SJSA1 (cell line): Measurements from ENCODE around the gene GJE1. TPM values are rescaled to one million over a fixed set of nuclear protein-coding genes. Genes with fewer than 3 reads are reported as not detected.
A peak's percentile ranks its signal among the peaks of the same experiment; 100 is the strongest.
"Not testable (repeated sequence)": the region's sequence is repeated elsewhere in the genome, so short reads cannot be mapped to it uniquely, and the experiment has no call there.

Experiments used
- DNase-seq, 2 experiments: peaks; one replicate each; pipeline ENCODE4 v3.0.0-alpha.2; 2015 to 2020; ENCODE audit warnings: low spot score in 2 of 2, low read depth in 1 of 2
- H3K27ac ChIP-seq: fragments of 250-450 bp; sonication (Bioruptor Pico); 2 replicates; pipeline ENCODE4 v1.5.1; 2020; ENCODE audit warnings: mild to moderate bottlenecking, moderate library complexity
- H3K27me3 ChIP-seq: fragments of 250-450 bp; sonication (Bioruptor Pico); replicated peaks from 2 replicates; pipeline ENCODE4 v1.5.1; 2020; ENCODE audit warnings: mild to moderate bottlenecking, moderate library complexity
- H3K36me3 ChIP-seq: fragments of 250-450 bp; sonication (Bioruptor Pico); 2 replicates; pipeline ENCODE4 v1.5.1; 2020; ENCODE audit warnings: mild to moderate bottlenecking
- H3K4me1 ChIP-seq: fragments of 250-450 bp; sonication (Bioruptor Pico); replicated peaks from 2 replicates; pipeline ENCODE4 v1.6.1; 2021; ENCODE audit warnings: mild to moderate bottlenecking
- H3K4me3 ChIP-seq: fragments of 250-450 bp; sonication (Bioruptor Pico); 2 replicates; pipeline ENCODE4 v1.5.1; 2020; ENCODE audit warnings: mild to moderate bottlenecking
- H3K9me3 ChIP-seq: fragments of 250-450 bp; sonication (Bioruptor Pico); replicated peaks from 2 replicates; pipeline ENCODE4 v1.5.1; 2020; ENCODE audit warnings: mild to moderate bottlenecking
- total RNA-seq: library from RNA; depleted of rRNA; stranded (reverse); fragments of >200 nt; shearing (Covaris generic); gene quantifications from 2 replicates; pipeline ENCODE4 v1.2.3, GENCODE V29; 2014; rRNA removed

Gene GJE1
- total RNA-seq = not detected in 2 replicates

- 0 out of 2 replicates have a peak, but pooled peaks cover 3% of the 10 kb centered on the region for H3K9me3 ChIP-seq
- H3K36me3 ChIP-seq = no peaks in the 10 kb centered on the region
- H3K4me1 ChIP-seq = no peaks in the 10 kb centered on the region
- no peak for DNase-seq
- H3K27ac ChIP-seq = no peak within 1 kb of the TSS
- H3K4me3 ChIP-seq = no peak within 1 kb of the TSS
- no peaks in the 10 kb centered on the region for H3K27me3 ChIP-seq
Observed at GRCh38 chr6:142132625-142133024, at the start of gene GJE1. Gene GJE1 (plus strand): TSS chr6:142132925. CDS start chr6:142133159, 234 bp downstream.

GRCh38 chr6:142087950-142088857, 44.5 kb upstream of the GJE1 start:
- H3K4me1 ChIP-seq = no peaks in the 10 kb centered on the region
- no peaks in the 10 kb centered on the region for H3K36me3 ChIP-seq
- DNase-seq = no peak
- no peak overlapping the region for H3K4me3 ChIP-seq
- no peaks in the 10 kb centered on the region; the same call in 1 of the 2 replicates for H3K27me3 ChIP-seq
- no peaks in the 10 kb centered on the region for H3K9me3 ChIP-seq
- H3K27ac ChIP-seq = no peak overlapping the region

- Histone ChIP-seq H3K36me3 (no peaks in the 10 kb centered on the region), H3K27ac (no peak overlapping the region), H3K4me1 (no peaks in the 10 kb centered on the region), H3K27me3 (no peaks in the 10 kb centered on the region; the same call in 1 of the 2 replicates), H3K9me3 (no peaks in the 10 kb centered on the region), H3K4me3 (no peak overlapping the region)
- no peak for DNase-seq
Observed at GRCh38 chr6:142088858-142089216, 43.9 kb upstream of the GJE1 start.

- H3K9me3 ChIP-seq, H3K27ac ChIP-seq, DNase-seq, H3K36me3 ChIP-seq, H3K4me1 ChIP-seq, H3K27me3 ChIP-seq, H3K4me3 ChIP-seq: not testable (repeated sequence)
Observed at GRCh38 chr6:142104820-142105219, 27.9 kb upstream of the GJE1 start.

GRCh38 chr6:142110820-142111219, 21.9 kb upstream of the GJE1 start:
- not testable (repeated sequence) for H3K36me3 ChIP-seq, H3K4me1 ChIP-seq, DNase-seq, H3K4me3 ChIP-seq, H3K27me3 ChIP-seq, H3K9me3 ChIP-seq, H3K27ac ChIP-seq

GRCh38 chr6:142112451-142113061, 20.2 kb upstream of the GJE1 start:
- no peaks in the 10 kb centered on the region for H3K4me1 ChIP-seq
- no peaks in the 10 kb centered on the region for H3K9me3 ChIP-seq
- H3K27ac ChIP-seq = no peak overlapping the region
- DNase-seq = peak; percentile 36 to 76
- H3K4me3 ChIP-seq = no peak overlapping the region
- no peaks in the 10 kb centered on the region for H3K27me3 ChIP-seq
- H3K36me3 ChIP-seq = no peaks in the 10 kb centered on the region

- no peak for DNase-seq
- Histone ChIP-seq H3K36me3 (no peaks in the 10 kb centered on the region), H3K4me3 (no peak overlapping the region), H3K4me1 (no peaks in the 10 kb centered on the region), H3K9me3 (no peaks in the 10 kb centered on the region), H3K27me3 (no peaks in the 10 kb centered on the region), H3K27ac (no peak overlapping the region)
Observed at GRCh38 chr6:142117366-142117765, 15.4 kb upstream of the GJE1 start.

GRCh38 chr6:142118328-142118727, 14.4 kb upstream of the GJE1 start:
- no peak for DNase-seq
- Histone ChIP-seq H3K9me3 (no peaks in the 10 kb centered on the region), H3K4me3 (no peak overlapping the region), H3K4me1 (no peaks in the 10 kb centered on the region), H3K27ac (no peak overlapping the region), H3K27me3 (no peaks in the 10 kb centered on the region), H3K36me3 (no peaks in the 10 kb centered on the region)

GRCh38 chr6:142118925-142119324, 13.8 kb upstream of the GJE1 start:
- no peak for DNase-seq
- no peaks in the 10 kb centered on the region for H3K36me3 ChIP-seq
- H3K27ac ChIP-seq = no peak overlapping the region
- H3K27me3 ChIP-seq = no peaks in the 10 kb centered on the region
- H3K9me3 ChIP-seq = no peaks in the 10 kb centered on the region
- H3K4me3 ChIP-seq = no peak overlapping the region
- no peaks in the 10 kb centered on the region for H3K4me1 ChIP-seq

- no peak for DNase-seq
- Histone ChIP-seq H3K4me1 (no peaks in the 10 kb centered on the region), H3K36me3 (no peaks in the 10 kb centered on the region), H3K9me3 (no peaks in the 10 kb centered on the region), H3K27me3 (no peaks in the 10 kb centered on the region), H3K27ac (no peak overlapping the region), H3K4me3 (no peak overlapping the region)
Observed at GRCh38 chr6:142121342-142121741, 11.4 kb upstream of the GJE1 start.

GRCh38 chr6:142130814-142131213, 1.9 kb upstream of the GJE1 start:
- Histone ChIP-seq H3K9me3 (0 out of 2 replicates have a peak, but pooled peaks cover 3% of the 10 kb centered on the region), H3K4me1 (no peaks in the 10 kb centered on the region), H3K27me3 (no peaks in the 10 kb centered on the region)

GRCh38 chr6:142138876-142139275, 6.2 kb downstream of the GJE1 start:
- no peaks in the 10 kb centered on the region for H3K9me3 ChIP-seq
- no peaks in the 10 kb centered on the region for H3K36me3 ChIP-seq
- H3K4me3 ChIP-seq = no peak overlapping the region
- H3K4me1 ChIP-seq = no peaks in the 10 kb centered on the region
- peaks cover 2% of the 10 kb centered on the region; the same call in 1 of the 2 replicates for H3K27me3 ChIP-seq
- DNase-seq = no peak
- H3K27ac ChIP-seq = no peak overlapping the region

More at GRCh38 chr6:142130814-142131213, 1.9 kb upstream of the GJE1 start:
- Histone ChIP-seq H3K4me3 (no peak overlapping the region), H3K27ac (no peak overlapping the region), H3K36me3 (no peaks in the 10 kb centered on the region)
- no peak for DNase-seq

GRCh38 chr6:142141531-142141930, 8.8 kb downstream of the GJE1 start:
- DNase-seq, H3K4me3 ChIP-seq, H3K27me3 ChIP-seq, H3K9me3 ChIP-seq, H3K36me3 ChIP-seq, H3K27ac ChIP-seq, H3K4me1 ChIP-seq: not testable (repeated sequence)
